Measurements from ENCODE around the gene LARGE1. TPM values are rescaled to one million over a fixed set of nuclear protein-coding genes. Genes with fewer than 3 reads are reported as not detected.

The LARGE1 gene
- total and polyA plus RNA-seq, 2 of the 4 experiments (the other 2 are of a cell fraction) = 6.2 to 12.4 TPM

DNA sequence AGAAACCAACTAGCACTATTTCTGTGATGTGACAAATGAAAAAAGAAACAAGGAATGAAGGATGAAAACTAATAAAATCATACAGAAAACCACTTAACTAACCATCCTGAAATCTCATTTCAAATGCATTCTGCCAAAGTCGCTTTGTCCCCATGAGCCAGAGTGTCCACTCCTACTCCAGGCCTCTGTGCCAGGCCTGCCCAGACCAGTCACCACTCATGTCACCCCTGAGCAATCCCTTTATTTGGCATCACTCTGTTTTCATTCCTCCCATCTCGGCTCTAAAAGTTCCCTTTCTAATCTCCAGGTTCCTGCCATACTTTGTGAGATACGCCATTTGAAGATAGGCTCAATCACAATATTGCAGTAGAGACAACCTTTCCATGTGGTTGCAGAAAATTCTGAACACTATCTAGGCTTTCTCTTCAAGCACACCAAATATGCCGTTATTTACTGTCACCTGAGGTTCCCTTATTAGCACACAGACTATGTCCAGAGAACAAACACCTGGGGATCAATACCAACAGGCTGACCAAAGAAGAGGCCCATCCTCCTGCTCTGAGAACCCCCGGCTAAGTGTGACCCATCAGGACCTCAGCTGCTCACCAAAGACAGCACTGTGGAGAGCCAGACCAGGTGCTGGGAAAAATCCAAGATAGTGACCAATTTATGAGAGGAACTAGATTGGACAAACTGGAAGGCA, 202.4 kb downstream of the LARGE1 start:
- H3K4me3 ChIP-seq (ENCODE audit: insufficient read depth, low read depth, low read length) = no peak overlapping the region
- no peak overlapping the region for H2AK9ac ChIP-seq (replicated peaks; ENCODE audit: low read depth, low read length, poor library complexity)
- H4K8ac ChIP-seq (ENCODE audit: low read depth in 2 of 2, low read length in 2 of 2) = no peak overlapping the region
- no peak overlapping the region for H2BK5ac ChIP-seq (ENCODE audit: low read depth, low read length, poor library complexity, severe bottlenecking)
- no peak overlapping the region for H3K4me2 ChIP-seq (ENCODE audit: low read depth, low read length)
- intact Hi-C loops (cut with micrococcal nuclease) = no loop called here
- H3K9ac ChIP-seq (ENCODE audit: low read depth, low read length) = no peak overlapping the region
- 82% methylated on average over 2 of the region's 5 CpGs; no CpG with 5 or more reads in 1 of the 2 experiments for WGBS, 2 experiments (ENCODE audit: extremely low coverage in 2 of 2, insufficient read length in 1 of 2)
- TF ChIP-seq MAZ (IDR thresholded peaks at IDR 0.05; ENCODE audit: borderline replicate concordance, low read depth, low read length) = no peak
- TF ChIP-seq NFE2L2 (IDR thresholded peaks at IDR 0.05; ENCODE audit: low read depth, low read length) = no peak
- no peak for TF ChIP-seq CHD1 (IDR thresholded peaks at IDR 0.05; ENCODE audit: low read depth, low read length)
- no peak for TF ChIP-seq MXI1 (IDR thresholded peaks at IDR 0.05; ENCODE audit: borderline replicate concordance, low read depth, low read length)
- no peak for TF ChIP-seq CEBPB (IDR thresholded peaks at IDR 0.05; ENCODE audit: low read depth, low read length)
- DNase-seq (no peak), ATAC-seq (ENCODE audit: low read depth) (no peak)
- H2BK15ac ChIP-seq (ENCODE audit: low read depth, low read length) = no peak overlapping the region
- H3K23ac ChIP-seq (ENCODE audit: low read depth, low read length) = no peak overlapping the region
- no peak overlapping the region for H3K27ac ChIP-seq (ENCODE audit: insufficient read depth, low read length)
- H3K4ac ChIP-seq (ENCODE audit: low read depth, low read length) = no peak overlapping the region
- H3K9me3 ChIP-seq (ENCODE audit: control insufficient read depth, insufficient read depth, low read length) = peaks cover 5% of the 10 kb centered on the region; the same call in 1 of the 2 replicates
- H3K79me1 ChIP-seq (ENCODE audit: low read depth in 1 of 2, low read length in 2 of 2) = no peaks in the 10 kb centered on the region; a peak in 1 of 4 replicates
- dilution Hi-C loops (cut with HindIII; ENCODE audit: low sequenced_read_pairs, unreplicated experiment) = no loop called here
- H4K5ac ChIP-seq (ENCODE audit: low read depth, low read length) = no peak overlapping the region
- in situ Hi-C loops (cut with MboI; ENCODE audit: low sequenced_read_pairs) = no loop called here
- H3K56ac ChIP-seq (ENCODE audit: extremely low read depth, insufficient read depth, low read length) = no peak overlapping the region
- ChIA-PET CTCF (no interaction called here), POLR2A (ENCODE audit: unreplicated experiment) (no interaction called here)
- no TSS peak for BruUV-seq (replicated peaks)
- no peak overlapping the region for H2AFZ ChIP-seq (replicated peaks; ENCODE audit: low read length, poor library complexity)
- no peaks in the 10 kb centered on the region for H3K27me3 ChIP-seq (ENCODE audit: control insufficient read depth, insufficient read depth, low read length)
- no peaks in the 10 kb centered on the region for H3K9me1 ChIP-seq (ENCODE audit: insufficient read depth, low read length)
- H2BK20ac ChIP-seq (ENCODE audit: low read depth, low read length) = no peak overlapping the region
- no peaks in the 10 kb centered on the region for H4K20me1 ChIP-seq (ENCODE audit: insufficient read depth, low read length)
- H3K4me1 ChIP-seq (ENCODE audit: control insufficient read depth, insufficient read depth, low read length) = no peaks in the 10 kb centered on the region
- no peak overlapping the region for H4K91ac ChIP-seq (ENCODE audit: insufficient read depth, low read depth, low read length)
- no peak overlapping the region for H3K14ac ChIP-seq (replicated peaks; ENCODE audit: low read depth, low read length)
- H2BK120ac ChIP-seq (ENCODE audit: low read depth, low read length) = no peak overlapping the region
- H2AK5ac ChIP-seq (ENCODE audit: low read depth, low read length) = no peak overlapping the region
- H3K18ac ChIP-seq (ENCODE audit: low read depth, low read length) = no peak overlapping the region
- no peaks in the 10 kb centered on the region for H3K36me3 ChIP-seq (ENCODE audit: control insufficient read depth, insufficient read depth, low read length)

All from IMR-90 (cell line).